ENCODE results near the gene ZNF205.

The ZNF205 gene

DNA sequence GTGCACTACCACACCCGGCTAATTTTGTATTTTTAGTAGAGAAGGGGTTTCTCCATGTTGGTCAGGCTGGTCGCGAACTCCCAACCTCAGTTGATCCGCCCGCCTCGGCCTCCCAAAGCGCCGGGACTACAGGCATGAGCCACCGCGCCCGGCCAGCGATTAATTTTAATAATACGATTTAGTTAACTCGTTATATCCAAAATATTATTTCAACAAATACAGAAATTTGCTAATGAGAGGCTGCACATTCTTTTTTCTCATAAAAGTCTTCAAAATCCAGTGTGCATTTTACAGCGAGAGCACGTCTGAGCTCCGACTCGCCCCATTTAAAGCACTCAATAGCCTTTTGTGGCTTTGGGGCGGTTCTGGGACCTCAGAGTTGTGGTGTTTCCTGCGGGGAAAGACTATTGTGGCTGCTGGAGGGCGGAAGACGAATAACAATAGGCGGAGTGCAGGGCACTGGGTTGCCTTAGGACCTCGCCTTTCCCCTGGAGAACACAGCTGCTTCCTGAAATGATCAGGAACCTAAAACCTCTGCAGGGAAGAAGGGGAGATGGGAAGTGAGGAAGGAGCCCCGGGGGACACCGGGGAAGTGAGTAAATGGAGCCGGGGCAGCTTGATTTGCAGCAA, 10.4 kb upstream of the ZNF205 start:
- DNase-seq = no peak

DNA sequence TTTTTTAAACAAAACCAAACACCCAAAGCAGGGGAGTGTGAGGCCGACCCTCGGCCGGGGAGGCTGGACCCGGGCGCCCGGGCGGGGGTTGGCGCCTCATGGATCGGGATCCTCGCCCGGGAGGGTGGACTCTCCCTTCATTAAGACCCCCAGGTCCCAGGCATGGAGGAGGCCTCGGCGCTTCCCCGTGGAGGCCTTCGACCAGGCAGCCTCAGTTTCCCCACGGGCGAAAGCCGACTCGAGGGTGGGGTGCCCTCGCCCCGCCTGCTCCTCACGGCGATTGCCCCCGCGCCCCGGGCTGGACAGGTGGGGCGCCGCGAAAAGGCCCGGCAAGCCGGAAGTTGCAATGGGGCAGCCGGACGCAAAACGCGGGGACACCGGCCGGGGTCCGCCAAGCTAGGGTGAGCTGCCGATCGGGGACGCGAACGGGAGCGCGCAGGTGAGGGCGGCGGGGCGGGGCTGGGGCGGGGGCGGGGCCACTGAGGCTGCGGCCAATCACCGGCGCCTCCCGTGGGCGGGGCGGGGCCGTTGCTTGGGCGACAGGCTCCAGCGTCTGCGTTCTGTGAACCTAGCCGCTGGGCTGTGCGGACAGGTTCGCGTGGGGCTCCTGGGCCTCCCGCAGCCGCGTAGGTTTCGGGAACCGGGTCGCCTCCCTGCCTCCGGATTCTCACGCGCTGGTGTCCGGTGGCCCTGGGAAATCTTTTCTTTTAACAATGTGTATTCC, 6.0 kb upstream of the ZNF205 start:
- DNase-seq = peak; percentile 86

- peak; percentile 41 for DNase-seq
Observed at GRCh38 chr16:3112881-3113574, 642 bp downstream of the ZNF205 start.

GRCh38 chr16:3113765-3114479, 1.5 kb downstream of the ZNF205 start:
- no peak for DNase-seq

GRCh38 chr16:3115003-3115402, 2.6 kb downstream of the ZNF205 start:
- no peak for DNase-seq

DNA sequence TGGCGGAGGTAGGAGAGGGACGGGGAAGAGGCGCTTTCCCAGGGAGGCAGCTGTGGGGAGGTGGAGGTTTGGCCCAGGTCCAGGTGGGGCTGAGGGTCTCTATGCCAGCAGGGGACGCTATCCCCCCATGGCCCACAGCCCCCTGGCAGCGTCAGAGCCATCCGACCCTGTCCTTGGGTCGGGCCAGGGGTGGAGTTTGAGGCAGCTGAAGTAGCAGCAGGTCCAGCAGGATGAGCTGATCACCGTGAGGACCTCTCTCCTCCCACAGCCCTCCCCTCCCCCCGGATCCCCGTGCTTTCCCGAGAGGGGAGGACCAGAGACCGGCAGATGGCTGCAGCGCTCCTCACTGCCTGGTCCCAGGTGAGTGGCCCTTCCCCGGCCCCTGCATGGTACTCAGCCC, 3.2 kb downstream of the ZNF205 start:
- DNase-seq = no peak

DNA sequence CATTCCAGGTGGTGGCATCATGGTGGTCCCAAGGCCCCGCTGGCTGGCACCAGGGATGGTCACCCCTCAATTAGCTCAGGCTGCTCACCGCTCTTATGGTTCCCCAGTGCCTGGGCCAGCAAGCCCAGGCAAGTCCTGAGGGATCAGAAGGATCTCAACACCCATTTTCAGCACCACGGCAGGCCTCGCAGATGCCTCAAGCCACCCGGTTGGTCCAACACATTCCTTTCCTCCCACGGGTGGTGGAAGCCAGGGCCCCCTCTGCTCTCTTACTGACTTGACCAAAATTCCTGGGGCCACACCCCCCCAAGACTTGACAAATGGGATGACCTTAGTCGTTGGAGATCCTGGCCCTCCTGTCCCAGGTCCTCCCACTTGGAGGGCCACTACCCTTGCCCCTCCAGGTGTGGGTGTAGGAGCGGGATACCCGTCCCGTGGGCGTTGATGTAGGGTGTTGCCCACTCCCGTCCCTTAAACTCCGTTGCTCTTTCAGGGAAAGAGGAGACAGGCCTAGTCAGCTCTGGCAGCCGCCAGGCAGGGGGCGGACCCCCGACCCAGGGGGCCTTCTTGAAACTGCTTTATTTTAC, 5.9 kb downstream of the ZNF205 start:
- DNase-seq = no peak

- no peak for DNase-seq
Observed at GRCh38 chr16:3118846-3119245, 6.5 kb downstream of the ZNF205 start.

GRCh38 chr16:3119286-3119685, 6.9 kb downstream of the ZNF205 start:
- DNase-seq = no peak

DNA sequence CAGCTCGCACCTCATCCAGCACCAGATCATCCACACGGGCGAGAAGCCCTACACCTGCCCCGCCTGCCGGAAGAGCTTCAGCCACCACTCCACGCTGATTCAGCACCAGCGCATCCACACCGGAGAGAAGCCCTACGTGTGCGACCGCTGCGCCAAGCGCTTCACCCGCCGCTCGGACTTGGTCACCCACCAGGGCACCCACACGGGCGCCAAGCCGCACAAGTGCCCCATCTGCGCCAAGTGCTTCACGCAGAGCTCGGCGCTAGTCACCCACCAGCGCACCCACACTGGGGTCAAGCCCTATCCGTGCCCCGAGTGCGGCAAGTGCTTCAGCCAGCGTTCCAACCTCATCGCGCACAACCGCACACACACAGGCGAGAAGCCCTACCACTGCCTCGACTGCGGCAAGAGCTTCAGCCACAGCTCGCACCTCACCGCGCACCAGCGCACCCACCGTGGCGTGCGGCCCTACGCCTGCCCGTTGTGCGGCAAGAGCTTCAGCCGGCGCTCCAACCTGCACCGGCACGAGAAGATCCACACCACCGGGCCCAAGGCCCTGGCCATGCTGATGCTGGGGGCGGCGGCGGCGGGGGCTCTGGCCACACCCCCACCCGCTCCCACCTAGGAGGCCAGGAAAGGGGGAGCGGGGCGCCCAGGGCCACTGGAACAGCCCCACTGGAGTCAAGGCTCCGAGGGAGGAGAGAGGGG, 7.5 kb downstream of the ZNF205 start:
- no peak for DNase-seq

GRCh38 chr16:3120435-3120834, 8.0 kb downstream of the ZNF205 start:
- no peak for DNase-seq

DNA sequence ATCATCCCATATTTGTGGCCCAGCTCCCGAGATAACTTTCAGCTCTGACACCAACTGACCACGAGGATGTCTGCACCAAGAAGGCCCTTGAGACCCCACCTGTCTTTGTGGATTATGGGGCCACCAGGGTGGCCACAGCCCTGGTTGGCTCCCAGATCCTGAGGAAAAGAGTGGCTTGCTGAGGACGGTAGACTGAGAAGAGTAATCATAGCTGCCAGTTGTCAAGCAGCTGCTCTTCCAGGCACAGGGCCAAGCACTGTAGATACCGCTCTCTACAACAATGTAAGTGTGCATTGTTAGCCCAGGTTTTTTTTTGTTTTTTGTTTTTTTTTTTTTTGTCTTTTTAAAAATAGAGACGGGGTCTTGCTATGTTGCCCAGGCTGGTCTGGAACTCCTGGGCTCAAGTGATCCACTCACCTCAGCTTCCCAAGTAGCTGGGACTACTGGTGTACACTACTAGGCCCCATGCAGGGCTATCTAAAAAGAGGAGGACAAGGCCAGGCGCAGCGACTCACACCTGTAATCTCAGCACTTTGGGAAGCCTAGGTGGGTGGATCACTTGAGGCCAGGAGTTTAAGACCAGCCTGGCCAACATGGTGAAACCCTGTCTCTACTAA, 9.6 kb downstream of the ZNF205 start:
- no peak for DNase-seq

- no peak for DNase-seq
Observed at GRCh38 chr16:3122926-3123570, 10.7 kb downstream of the ZNF205 start.

GRCh38 chr16:3123986-3124886, 11.8 kb downstream of the ZNF205 start:
- DNase-seq = peak; percentile 97

GRCh38 chr16:3127745-3128144, 15.4 kb downstream of the ZNF205 start:
- no peak for DNase-seq

DNA sequence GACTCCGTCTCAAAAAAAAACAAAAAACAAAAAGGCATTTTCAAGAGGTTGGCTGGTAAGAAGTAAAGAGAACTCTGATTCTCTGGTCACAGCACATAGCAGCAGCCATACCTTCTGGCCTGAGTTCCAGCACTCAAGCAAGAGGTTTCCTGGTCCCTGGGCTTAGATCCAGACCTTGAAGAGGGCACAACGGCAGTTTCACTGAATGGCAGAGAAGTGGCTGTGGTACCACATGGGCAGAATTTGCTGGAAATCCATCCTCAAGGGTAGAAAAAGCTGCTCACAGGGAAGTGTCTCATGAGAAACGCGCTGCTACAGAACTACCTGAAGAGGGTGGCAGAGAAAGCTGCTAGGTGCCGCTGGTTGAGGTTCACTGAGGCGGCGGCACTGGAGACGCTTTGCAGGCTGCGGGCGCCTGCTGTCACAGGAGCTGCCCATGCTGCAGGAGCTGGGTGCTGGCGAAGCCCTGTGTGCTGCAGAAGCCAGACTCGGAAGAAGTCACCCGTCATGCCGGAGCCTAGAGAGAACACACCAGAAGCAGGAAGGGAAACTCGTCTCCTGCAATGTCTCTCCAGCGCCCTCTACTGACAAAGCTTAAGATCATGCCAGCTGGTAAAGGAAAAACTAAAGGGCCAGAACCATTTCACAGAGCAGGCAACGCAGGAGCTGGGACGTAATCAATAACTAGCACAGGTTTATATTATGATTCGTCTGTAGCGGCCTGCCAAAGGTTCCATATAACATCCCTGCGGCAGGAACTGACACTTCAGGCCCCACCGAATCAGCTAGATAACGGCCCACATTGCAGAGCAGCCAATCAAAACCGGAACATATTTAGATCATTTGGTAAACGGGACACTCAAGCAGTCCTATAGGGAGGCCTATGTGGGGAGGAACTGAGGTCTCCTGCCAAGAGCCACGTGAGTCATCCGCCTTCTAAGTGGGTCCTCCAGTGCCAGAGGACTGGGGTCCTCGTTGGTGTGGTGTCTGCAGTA, 17.0 kb downstream of the ZNF205 start:
- DNase-seq = peak; percentile 73

DNA sequence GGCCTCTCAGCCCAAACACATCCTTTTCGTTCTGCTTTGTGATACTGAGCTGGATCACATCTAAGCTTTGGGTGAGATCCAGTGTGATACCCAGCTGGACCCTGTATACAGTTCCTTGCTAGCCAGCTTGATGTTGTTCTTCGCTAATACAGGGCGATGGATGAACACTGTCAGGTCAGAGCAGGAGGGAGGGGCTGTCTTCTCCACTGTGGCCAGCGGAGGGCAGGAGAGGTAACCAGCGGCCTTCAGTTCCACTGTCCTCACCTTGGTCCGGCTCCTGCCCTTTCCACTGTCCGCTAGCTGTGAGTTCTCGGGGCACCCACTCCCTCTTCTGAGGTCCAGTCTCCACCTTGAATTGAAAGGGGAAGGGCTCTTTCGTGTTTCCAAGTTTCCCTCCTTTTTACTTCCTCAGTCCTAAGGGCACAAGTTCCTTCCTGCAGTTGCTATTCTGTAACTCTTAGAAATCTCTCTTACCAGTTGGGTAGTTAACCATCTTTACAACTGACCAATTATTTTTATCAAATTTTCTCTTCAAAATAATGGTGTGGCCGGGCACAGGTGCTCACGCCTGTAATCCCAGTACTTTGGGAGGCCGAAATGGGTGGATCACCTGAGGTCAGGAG, 19.5 kb downstream of the ZNF205 start:
- no peak for DNase-seq

GRCh38 chr16:3133844-3134243, 21.5 kb downstream of the ZNF205 start:
- no peak for DNase-seq
